Kidney tubule cell (primary cell): ENCODE results near the gene FCRL5.

Source experiments
- DNase-seq: peaks from one replicate; pipeline ENCODE4 v3.0.0-alpha.2; 2018; ENCODE audit warnings: low spot score

The FCRL5 gene

GRCh38 chr1:157523774-157524493 lies 28.4 kb downstream of the FCRL5 start:
- no peak for DNase-seq

- no peak for DNase-seq
These were observed 31.3 kb downstream of the FCRL5 start for GRCh38 chr1:157521056-157521455.

GRCh38 chr1:157520386-157520935 lies 31.9 kb downstream of the FCRL5 start:
- DNase-seq: no peak

GRCh38 chr1:157519451-157519850 lies 32.9 kb downstream of the FCRL5 start:
- DNase-seq: no peak

GRCh38 chr1:157517016-157517415 lies 35.3 kb downstream of the FCRL5 start:
- no peak for DNase-seq

- no peak for DNase-seq
These were observed 36.6 kb downstream of the FCRL5 start for GRCh38 chr1:157515709-157516108.

GRCh38 chr1:157515141-157515540 lies 37.2 kb downstream of the FCRL5 start:
- no peak for DNase-seq

- no peak for DNase-seq
These were observed 40.0 kb downstream of the FCRL5 start for GRCh38 chr1:157512036-157512969.

- no peak for DNase-seq
These were observed 42.6 kb downstream of the FCRL5 start for GRCh38 chr1:157509546-157510232.

GRCh38 chr1:157505481-157506272 lies 46.6 kb downstream of the FCRL5 start:
- peak; percentile 65 for DNase-seq

- no peak for DNase-seq
These were observed 47.7 kb downstream of the FCRL5 start for GRCh38 chr1:157504646-157505045.

- DNase-seq: no peak
These were observed 52.8 kb downstream of the FCRL5 start for GRCh38 chr1:157499521-157499920.

- DNase-seq: no peak
These were observed 53.6 kb downstream of the FCRL5 start for GRCh38 chr1:157498736-157499090.

GRCh38 chr1:157497987-157498735 lies 54.2 kb downstream of the FCRL5 start:
- no peak for DNase-seq

GRCh38 chr1:157497284-157497683 lies 55.0 kb downstream of the FCRL5 start:
- DNase-seq: no peak

- DNase-seq: peak; percentile 43
These were observed 56.2 kb downstream of the FCRL5 start for GRCh38 chr1:157496121-157496526.

GRCh38 chr1:157495285-157495684 lies 57.0 kb downstream of the FCRL5 start:
- DNase-seq: no peak

GRCh38 chr1:157494093-157494492 lies 58.2 kb downstream of the FCRL5 start:
- no peak for DNase-seq

GRCh38 chr1:157490467-157491165 lies 61.7 kb downstream of the FCRL5 start:
- DNase-seq: peak; percentile 72

GRCh38 chr1:157488156-157488555 lies 64.2 kb downstream of the FCRL5 start:
- DNase-seq: no peak
